CD8-positive, alpha-beta memory T cell (primary cell): ENCODE data around the gene CCDC15. TPM values are rescaled to one million over a fixed set of nuclear protein-coding genes. Genes with fewer than 3 reads are reported as not detected.
"Not testable (repeated sequence)": the region's sequence is repeated elsewhere in the genome, so short reads cannot be mapped to it uniquely, and the experiment has no call there.

ENCODE experiments used
- CTCF ChIA-PET: fragments of 350-600 bp; sonication (Branson Sonifier 250); formaldehyde crosslinking; loops from one replicate; lab custom pipeline; 2021; ENCODE audit warnings: antibody characterized with exemption; lab: Charles Lee
- POLR2A ChIA-PET: fragments of 350-600 bp; sonication (Branson Sonifier 250); formaldehyde crosslinking; loops from one replicate; lab custom pipeline; 2021; ENCODE audit warnings: antibody characterized with exemption; lab: Charles Lee
- DNase-seq, 5 donors: peaks; one replicate each; pipeline versions ENCODE4 v3.0.0 to v3.0.0-alpha.2; 2020 to 2022; ENCODE audit warnings: mixed read lengths in 1 of 5
- H3K27ac ChIP-seq: one replicate; pipeline ENCODE4 v1.7.0; 2013; ENCODE audit warnings: low read depth, mild to moderate bottlenecking, low read length, moderate library complexity
- H3K27me3 ChIP-seq: 2 replicates; pipeline ENCODE4 v1.7.0; 2013; ENCODE audit warnings: low read length, mild to moderate bottlenecking; ENCODE audit not compliant: insufficient read depth, poor library complexity, severe bottlenecking
- H3K36me3 ChIP-seq: 2 replicates; pipeline ENCODE4 v1.7.0; 2013; ENCODE audit warnings: mild to moderate bottlenecking, low read length, moderate library complexity; ENCODE audit not compliant: insufficient read depth
- H3K4me1 ChIP-seq: 2 replicates; pipeline ENCODE4 v1.7.0; 2013; ENCODE audit warnings: mild to moderate bottlenecking, low read length, moderate library complexity; ENCODE audit not compliant: insufficient read depth
- H3K4me3 ChIP-seq: 2 replicates; pipeline ENCODE4 v1.7.0; 2013; ENCODE audit warnings: mild to moderate bottlenecking, low read length
- H3K9me3 ChIP-seq: 2 replicates; pipeline ENCODE4 v1.7.0; 2013; ENCODE audit warnings: mild to moderate bottlenecking, low read length
- H3K27ac Mint-ChIP-seq, 8 donors: one replicate each; pipeline ENCODE4 v1.8.0; 2020 to 2021; ENCODE audit warnings: mixed read lengths in 8 of 8, mild to moderate bottlenecking in 6 of 8, inconsistent platforms in 3 of 8, moderate library complexity in 3 of 8
- H3K27me3 Mint-ChIP-seq, 2 donors: one replicate each; pipeline ENCODE4 v1.8.0; 2020 to 2021; ENCODE audit warnings: mixed read lengths in 2 of 2, mild to moderate bottlenecking in 1 of 2, moderate library complexity in 1 of 2
- H3K36me3 Mint-ChIP-seq, 3 donors: one replicate each; pipeline ENCODE4 v1.8.0; 2020 to 2021; ENCODE audit warnings: mixed read lengths in 3 of 3, inconsistent platforms in 1 of 3, mild to moderate bottlenecking in 1 of 3
- H3K4me1 Mint-ChIP-seq, 3 donors: one replicate each; pipeline ENCODE4 v1.8.0; 2020 to 2021; ENCODE audit warnings: mixed read lengths in 3 of 3, inconsistent platforms in 1 of 3, mild to moderate bottlenecking in 1 of 3
- H3K4me3 Mint-ChIP-seq, 7 donors: one replicate each; pipeline ENCODE4 v1.8.0; 2020 to 2021; ENCODE audit warnings: mixed read lengths in 7 of 7, mild to moderate bottlenecking in 6 of 7, moderate library complexity in 4 of 7, inconsistent platforms in 2 of 7
- H3K9me3 Mint-ChIP-seq, 5 donors: one replicate each; pipeline ENCODE4 v1.8.0; 2020 to 2022; ENCODE audit warnings: mixed read lengths in 5 of 5, mild to moderate bottlenecking in 3 of 5, moderate library complexity in 2 of 5, inconsistent platforms in 1 of 5
- polyA plus RNA-seq: library from polyadenylated mRNA; unstranded; fragments of 300-500 nt; fragmentation: Illumina TruSeq; gene quantifications from one replicate; pipeline ENCODE4 v1.2.3, GENCODE V29; 2021
- total RNA-seq, 2 experiments: library from RNA; stranded (reverse); gene quantifications; one replicate each; pipeline ENCODE4 v1.2.3, GENCODE V29; 2021

The CCDC15 gene
- total and polyA plus RNA-seq, 3 experiments from 2014 or later, result 1.6 to 3.7 (median 3.6) TPM

DNA sequence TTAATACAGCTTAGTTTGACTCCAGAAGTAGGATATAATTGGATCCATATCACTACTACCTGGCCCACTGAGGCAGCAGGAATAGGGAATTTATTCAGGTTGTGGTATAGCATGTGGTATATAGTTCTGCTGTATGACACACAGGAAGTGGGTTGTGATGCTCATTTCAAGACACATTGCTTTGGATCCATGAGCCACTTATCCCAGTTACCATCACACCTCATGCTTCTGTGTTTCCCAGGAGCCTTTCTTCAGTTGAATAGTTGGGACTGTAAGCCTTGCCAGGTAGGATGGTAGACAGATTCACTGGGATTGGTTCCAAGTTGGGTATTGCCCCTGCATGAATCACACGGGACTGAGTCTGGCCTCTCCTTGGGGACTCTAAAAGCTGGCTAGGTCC is 99.2 kb downstream of the CCDC15 start:
- no peak overlapping the region for H3K4me3 ChIP-seq
- H3K27me3 ChIP-seq, result no peaks in the 10 kb centered on the region
- no peaks in the 10 kb centered on the region for H3K4me1 ChIP-seq
- no peaks in the 10 kb centered on the region for H3K36me3 ChIP-seq
- Mint-ChIP-seq H3K4me3 (no peak overlapping the region), H3K27ac (no peak overlapping the region), H3K4me1 (no peaks in the 10 kb centered on the region), H3K27me3 (no peaks in the 10 kb centered on the region), H3K36me3 (no peaks in the 10 kb centered on the region), H3K9me3 (no peaks in the 10 kb centered on the region)
- no peaks in the 10 kb centered on the region for H3K9me3 ChIP-seq
- ChIA-PET CTCF (no interaction called here), POLR2A (no interaction called here)
- H3K27ac ChIP-seq, result no peak overlapping the region
- DNase-seq, result no peak

DNA sequence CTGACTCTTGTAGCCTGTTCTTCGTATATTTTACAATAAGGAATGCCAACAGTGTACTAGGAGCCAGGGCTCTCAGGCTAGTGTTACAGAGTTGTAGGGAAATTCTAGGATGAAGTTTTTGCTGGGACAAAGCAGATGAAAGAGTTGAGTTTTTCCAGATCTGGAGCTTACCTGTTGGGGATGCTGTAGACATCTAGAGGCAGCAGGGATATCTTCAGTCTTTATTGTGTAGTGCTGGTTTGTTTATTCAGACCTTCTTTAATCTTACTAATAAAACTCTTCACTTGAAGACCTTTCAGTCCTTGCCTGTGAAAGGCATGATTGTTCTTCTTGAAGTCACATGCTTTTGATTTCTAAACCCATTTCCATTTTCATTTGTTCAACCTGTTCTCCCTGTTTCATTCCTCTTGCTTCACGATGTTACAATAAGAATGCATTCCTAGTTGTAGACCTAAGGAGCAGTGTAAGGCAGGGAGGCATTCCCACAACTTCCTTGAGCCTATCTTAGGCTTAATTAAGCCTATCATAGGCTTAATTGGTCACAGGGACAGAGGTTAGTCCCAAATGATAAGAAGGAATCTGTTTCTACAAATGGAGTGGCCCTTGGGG is 101.2 kb downstream of the CCDC15 start:
- Histone ChIP-seq H3K36me3 (no peaks in the 10 kb centered on the region), H3K9me3 (no peaks in the 10 kb centered on the region), H3K27ac (no peak overlapping the region), H3K27me3 (no peaks in the 10 kb centered on the region), H3K4me3 (no peak overlapping the region), H3K4me1 (no peaks in the 10 kb centered on the region)
- Mint-ChIP-seq H3K36me3 (no peaks in the 10 kb centered on the region), H3K27me3 (no peaks in the 10 kb centered on the region), H3K4me3 (no peak overlapping the region), H3K9me3 (no peaks in the 10 kb centered on the region), H3K27ac (no peak overlapping the region), H3K4me1 (no peaks in the 10 kb centered on the region)
- POLR2A ChIA-PET, result no interaction called here
- DNase-seq, result no peak
- CTCF ChIA-PET, result no interaction called here

DNA sequence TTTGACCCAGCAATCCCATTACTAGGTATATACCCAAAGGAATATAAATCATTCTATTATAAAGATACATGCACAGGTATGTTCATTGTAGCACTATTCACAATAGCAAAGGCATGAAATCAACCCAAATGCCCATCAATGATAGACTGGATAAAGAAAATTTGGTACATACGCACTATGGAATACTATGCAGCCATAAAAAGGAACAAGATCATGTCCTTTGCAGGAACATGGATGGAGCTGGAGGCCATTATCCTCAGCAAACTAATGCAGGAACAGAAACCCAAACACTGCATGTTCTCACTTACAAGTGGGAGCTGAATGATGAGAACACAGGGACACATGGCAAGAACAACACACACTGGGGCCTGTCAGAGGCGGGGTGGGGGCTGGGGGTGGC is 102.1 kb downstream of the CCDC15 start:
- H3K4me1 ChIP-seq, H3K36me3 ChIP-seq, H3K9me3 ChIP-seq, H3K27ac Mint-ChIP-seq, H3K4me3 Mint-ChIP-seq, H3K27me3 Mint-ChIP-seq, H3K27ac ChIP-seq, H3K36me3 Mint-ChIP-seq, H3K4me1 Mint-ChIP-seq, H3K27me3 ChIP-seq, H3K9me3 Mint-ChIP-seq, DNase-seq, H3K4me3 ChIP-seq, POLR2A ChIA-PET, CTCF ChIA-PET: not testable (repeated sequence)

- H3K27me3 Mint-ChIP-seq, result peaks cover 2 to 11% of the 10 kb centered on the region in 2 donors
- H3K4me3 ChIP-seq, result no peak overlapping the region
- no peaks in the 10 kb centered on the region for H3K36me3 ChIP-seq
- no peaks in the 10 kb centered on the region for H3K4me1 ChIP-seq
- no peak overlapping the region for H3K27ac Mint-ChIP-seq
- H3K4me3 Mint-ChIP-seq, result no peak overlapping the region
- H3K9me3 Mint-ChIP-seq, result no peaks in the 10 kb centered on the region
- ChIA-PET CTCF (no interaction called here), POLR2A (no interaction called here)
- H3K4me1 Mint-ChIP-seq, result no peaks in the 10 kb centered on the region
- no peaks in the 10 kb centered on the region for H3K9me3 ChIP-seq
- no peak for DNase-seq
- no peaks in the 10 kb centered on the region for H3K36me3 Mint-ChIP-seq
- no peaks in the 10 kb centered on the region for H3K27me3 ChIP-seq
- H3K27ac ChIP-seq, result no peak overlapping the region
Measured at GRCh38 chr11:125056931-125057692, 103.1 kb downstream of the CCDC15 start.

- no peaks in the 10 kb centered on the region for H3K9me3 ChIP-seq
- no peaks in the 10 kb centered on the region for H3K4me1 ChIP-seq
- POLR2A ChIA-PET, result no interaction called here
- no peak overlapping the region for H3K27ac ChIP-seq
- peaks cover 0 to 3% (median 2%) of the 10 kb centered on the region in 3 donors for H3K4me1 Mint-ChIP-seq
- peaks cover 5 to 15% of the 10 kb centered on the region in 2 donors for H3K27me3 Mint-ChIP-seq
- H3K36me3 ChIP-seq, result no peaks in the 10 kb centered on the region
- H3K36me3 Mint-ChIP-seq, result no peaks in the 10 kb centered on the region
- no peaks in the 10 kb centered on the region for H3K27me3 ChIP-seq
- H3K4me3 ChIP-seq, result no peak overlapping the region
- no peak for DNase-seq
- no peaks in the 10 kb centered on the region for H3K9me3 Mint-ChIP-seq
- H3K27ac Mint-ChIP-seq, result no peak overlapping the region
- no peak overlapping the region for H3K4me3 Mint-ChIP-seq
- CTCF ChIA-PET, result no interaction called here
Measured at GRCh38 chr11:125057693-125058016, 103.7 kb downstream of the CCDC15 start.

DNA sequence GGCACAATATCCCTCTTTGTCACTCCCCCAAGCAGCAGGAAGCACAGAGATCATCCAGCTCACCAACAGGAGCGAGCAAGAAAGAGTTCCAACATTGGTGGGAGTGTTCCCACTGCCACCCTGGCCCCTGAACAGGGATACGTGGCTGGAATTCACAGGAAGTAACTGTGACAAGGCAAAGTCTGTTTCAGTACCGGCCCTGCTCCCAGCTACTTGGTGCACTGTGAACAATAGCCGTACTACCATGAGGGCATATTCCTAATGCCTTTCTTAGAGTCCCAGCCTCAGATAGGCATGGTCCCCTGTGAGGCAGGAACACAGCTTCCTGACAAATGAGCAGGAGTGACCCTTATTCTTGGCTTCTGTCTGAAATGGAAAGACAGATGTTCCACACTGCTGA is 107.3 kb downstream of the CCDC15 start:
- Mint-ChIP-seq H3K27me3 (peaks cover 18 to 43% of the 10 kb centered on the region in 2 donors), H3K4me3 (peak overlapping the region in 4 of 7 donors; percentile 17 to 95 (median 68)), H3K27ac (peak overlapping the region in 2 of 8 donors; percentile 15 to 56), H3K36me3 (peaks cover 0 to 2% (median 0%) of the 10 kb centered on the region in 3 donors), H3K4me1 (peaks cover 0 to 15% (median 6%) of the 10 kb centered on the region in 3 donors), H3K9me3 (no peaks in the 10 kb centered on the region)
- ChIA-PET POLR2A (no interaction called here), CTCF (no interaction called here)
- no peak for DNase-seq
- H3K9me3 ChIP-seq, result no peaks in the 10 kb centered on the region
- H3K4me1 ChIP-seq, result peaks cover 7% of the 10 kb centered on the region
- H3K36me3 ChIP-seq, result no peaks in the 10 kb centered on the region
- H3K27me3 ChIP-seq, result peaks cover 11% of the 10 kb centered on the region
- no peak overlapping the region for H3K27ac ChIP-seq
- H3K4me3 ChIP-seq, result no peak overlapping the region

- Histone ChIP-seq H3K27me3 (peaks cover 13% of the 10 kb centered on the region), H3K9me3 (no peaks in the 10 kb centered on the region), H3K4me3 (peak overlapping the region; percentile 46), H3K36me3 (no peaks in the 10 kb centered on the region), H3K4me1 (peaks cover 7% of the 10 kb centered on the region), H3K27ac (no peak overlapping the region)
- no peaks in the 10 kb centered on the region for H3K9me3 Mint-ChIP-seq
- CTCF ChIA-PET, result no interaction called here
- H3K27me3 Mint-ChIP-seq, result peaks cover 18 to 48% of the 10 kb centered on the region in 2 donors
- peak in 1 of 5 donors; percentile 5 for DNase-seq
- POLR2A ChIA-PET, result no interaction called here
- H3K4me3 Mint-ChIP-seq, result peak overlapping the region; percentile 89 to 96 (median 92)
- peaks cover 0 to 15% (median 6%) of the 10 kb centered on the region in 3 donors for H3K4me1 Mint-ChIP-seq
- H3K27ac Mint-ChIP-seq, result peak overlapping the region in 6 of 8 donors; percentile 4 to 86 (median 74)
- peaks cover 0 to 2% (median 0%) of the 10 kb centered on the region in 3 donors for H3K36me3 Mint-ChIP-seq
Measured at GRCh38 chr11:125062218-125062930, 108.4 kb downstream of the CCDC15 start.

GRCh38 chr11:125062931-125063428 is 109.0 kb downstream of the CCDC15 start, which contains the start of gene SLC37A2:
Gene SLC37A2, plus strand, starts transcription at chr11:125063305. Its CDS starts 63 bp downstream, at chr11:125063368.
- Histone ChIP-seq H3K27me3 (peaks cover 13% of the 10 kb centered on the region), H3K27ac (no peak within 1 kb of the TSS), H3K36me3 (no peaks in the 10 kb centered on the region), H3K9me3 (no peaks in the 10 kb centered on the region), H3K4me1 (peaks cover 7% of the 10 kb centered on the region), H3K4me3 (peak within 1 kb of the TSS; percentile 46)
- CTCF ChIA-PET, result no interaction called here
- H3K27ac Mint-ChIP-seq, result peak within 1 kb of the TSS in 6 of 8 donors; percentile 4 to 95 (median 76)
- peak; percentile 12 to 60 (median 36) for DNase-seq
- H3K36me3 Mint-ChIP-seq, result peaks cover 0 to 2% (median 0%) of the 10 kb centered on the region in 3 donors
- H3K27me3 Mint-ChIP-seq, result peaks cover 18 to 53% of the 10 kb centered on the region in 2 donors
- H3K9me3 Mint-ChIP-seq, result no peaks in the 10 kb centered on the region
- POLR2A ChIA-PET, result no interaction called here
- peak within 1 kb of the TSS; percentile 89 to 96 (median 92) for H3K4me3 Mint-ChIP-seq
- peaks cover 0 to 15% (median 6%) of the 10 kb centered on the region in 3 donors for H3K4me1 Mint-ChIP-seq
